K562 (cell line): ENCODE data around the gene PJA1. TPM values are rescaled to one million over a fixed set of nuclear protein-coding genes. Genes with fewer than 3 reads are reported as not detected.

Experiments used
- ATAC-seq: fragments of 200-7000 bp; cut with Tn5 transposase; 3 replicates; pipeline ENCODE4 v1.9.1; 2020; ENCODE audit warnings: moderate library complexity
- BruUV-seq: library from RNA; stranded (reverse); fragments of 400-500 nt; replicated peaks from 2 replicates; lab custom pipeline; 2021; lab: Mats Ljungman, UMichigan
- CTCF ChIA-PET: fragments of 300-600 bp; formaldehyde crosslinking; extraction: SDS; loops from one replicate; lab custom pipeline; 2021; ENCODE audit warnings: low intra/inter-chr PET ratio; lab: Yijun Ruan, JAX
- POLR2A ChIA-PET: fragments of 300-600, 350-650 bp; sonication (Branson Sonifier 250); formaldehyde crosslinking; extraction: SDS; loops from one replicate; lab custom pipeline; 2021; ENCODE audit warnings: antibody characterized with exemption, inconsistent platforms; lab: Yijun Ruan, JAX
- DNase-seq, 4 experiments: peaks; one replicate each; pipeline versions ENCODE4 v3.0.0 to v3.0.0-alpha.2; 2011 to 2018; ENCODE audit warnings: low spot score in 3 of 4, mixed read lengths in 3 of 4; ENCODE audit errors: extremely low read depth in 1 of 4
- FAIRE-seq: peaks from 2 replicates; lab custom pipeline; 2011; peaks lifted over from hg19 to GRCh38; lab: Jason Lieb, UNC
- H2AFZ ChIP-seq: 2 replicates; pipeline ENCODE4 v1.6.0; 2011; ENCODE audit warnings: low read depth, low read length, control low read depth, inconsistent platforms
- H3K27ac ChIP-seq: fragments of 200-600 bp; 3 replicates; pipeline ENCODE4 v1.8.0; 2011; ENCODE audit warnings: low read depth, mild to moderate bottlenecking, control low read depth, inconsistent platforms, low read length, moderate library complexity, mixed read lengths; ENCODE audit errors: extremely low read depth
- H3K27me3 ChIP-seq, 2 experiments: fragments of 300-600 bp in 1 of 2; 2 replicates in 1 of 2; 3 replicates in 1 of 2; pipeline versions ENCODE4 v1.6.0 to v1.8.0; 2011; ENCODE audit warnings: inconsistent platforms in 2 of 2, low read length in 2 of 2, mild to moderate bottlenecking in 1 of 2, mixed read lengths in 1 of 2, moderate library complexity in 1 of 2; ENCODE audit not compliant: control insufficient read depth in 2 of 2, insufficient read depth in 2 of 2
- H3K36me3 ChIP-seq: fragments of 300-600 bp; 3 replicates; pipeline ENCODE4 v1.8.0; 2011; ENCODE audit warnings: mild to moderate bottlenecking, low read length, inconsistent platforms; ENCODE audit not compliant: control insufficient read depth, insufficient read depth
- H3K4me1 ChIP-seq, 2 experiments: fragments of 200-600 bp in 1 of 2; replicated peaks in 1 of 2; 2 replicates in 1 of 2; 3 replicates in 1 of 2; pipeline versions ENCODE4 v1.5.1 to v1.8.0; 2011; ENCODE audit warnings: inconsistent platforms in 2 of 2, low read length in 2 of 2, mild to moderate bottlenecking in 1 of 2, mixed read lengths in 1 of 2, moderate library complexity in 1 of 2; ENCODE audit not compliant: control insufficient read depth in 2 of 2, insufficient read depth in 2 of 2
- H3K4me2 ChIP-seq: 2 replicates; pipeline ENCODE4 v1.6.1; 2011; ENCODE audit warnings: low read length, control low read depth, inconsistent platforms, mixed read lengths; ENCODE audit not compliant: insufficient read depth
- H3K4me3 ChIP-seq: fragments of 200-600 bp; sonication (generic), shearing (Covaris generic); 2 replicates; pipeline ENCODE4 v1.5.1; 2016; ENCODE audit warnings: control low read depth, inconsistent platforms
- H3K79me2 ChIP-seq: fragments of 200-600 bp; 3 replicates; pipeline ENCODE4 v1.8.0; 2011; ENCODE audit warnings: low read length, inconsistent platforms; ENCODE audit not compliant: control insufficient read depth, insufficient read depth
- H3K9ac ChIP-seq, 2 experiments: 2 replicates each; pipeline versions ENCODE4 v1.6.0 to v1.6.1; 2011; ENCODE audit warnings: low read depth in 2 of 2, low read length in 2 of 2, control low read depth in 1 of 2, inconsistent platforms in 1 of 2, mild to moderate bottlenecking in 1 of 2, mixed read lengths in 1 of 2; ENCODE audit not compliant: insufficient read depth in 1 of 2
- H3K9me1 ChIP-seq: one replicate; pipeline ENCODE4 v1.6.0; 2011; ENCODE audit warnings: inconsistent platforms, mild to moderate bottlenecking, low read length, moderate library complexity; ENCODE audit not compliant: control insufficient read depth, insufficient read depth
- H3K9me3 ChIP-seq: replicated peaks from 2 replicates; pipeline ENCODE4 v1.5.1; 2011; ENCODE audit warnings: low read depth, low read length, inconsistent platforms; ENCODE audit not compliant: control insufficient read depth, insufficient read depth
- H4K20me1 ChIP-seq: replicated peaks from 2 replicates; pipeline ENCODE4 v1.6.1; 2011; ENCODE audit warnings: low read length, inconsistent platforms, mixed read lengths; ENCODE audit not compliant: control insufficient read depth, insufficient read depth
- ARID1B ChIP-seq: fragments of 450-650 bp; IDR thresholded peaks from 2 replicates; pipeline ENCODE4 v1.6.1; 2016; ENCODE audit warnings: antibody characterized with exemption, mild to moderate bottlenecking, inconsistent platforms
- CHAMP1 ChIP-seq: fragments of 450-650 bp; IDR thresholded peaks from 2 replicates; pipeline ENCODE4 v1.6.1; 2016; ENCODE audit warnings: mild to moderate bottlenecking
- HNRNPL ChIP-seq: fragments of 200-400 bp; formaldehyde crosslinking; IDR thresholded peaks from 2 replicates; pipeline ENCODE4 v1.6.1; 2017; ENCODE audit warnings: low read depth, mild to moderate bottlenecking, low read length
- RBBP5 ChIP-seq: fragments of 200-600 bp; sonication (generic); IDR thresholded peaks from 2 replicates; pipeline ENCODE4 v1.6.1; 2012; ENCODE audit warnings: borderline replicate concordance, mild to moderate bottlenecking, low read length, control low read depth, inconsistent platforms; ENCODE audit not compliant: insufficient read depth, poor library complexity, severe bottlenecking
- RBM14 ChIP-seq: fragments of 200-400 bp; formaldehyde crosslinking; IDR thresholded peaks from 2 replicates; pipeline ENCODE4 v1.6.1; 2018; ENCODE audit warnings: low read depth, mild to moderate bottlenecking, low read length, moderate library complexity, borderline replicate concordance; ENCODE audit not compliant: insufficient read depth
- UBTF ChIP-seq, 2 experiments: IDR thresholded peaks; 2 replicates each; pipeline ENCODE4 v1.6.1; 2012; ENCODE audit warnings: improper control_type of control experiment in 2 of 2, low read depth in 2 of 2, low read length in 2 of 2, borderline replicate concordance in 1 of 2
- ZBED1 ChIP-seq: IDR thresholded peaks from 2 replicates; pipeline ENCODE4 v1.6.1; 2014
- ZNF609 ChIP-seq: sonication (generic); formaldehyde crosslinking; IDR thresholded peaks from 2 replicates; pipeline ENCODE4 v1.8.1; 2023; ENCODE audit warnings: missing genetic modification reagents, mild to moderate bottlenecking, borderline replicate concordance
- WGBS: fragments of 100-300 bp; shearing (Covaris generic); methylation state at CpG from one replicate; pipeline ENCODE4 v1.1.6; 2016; ENCODE audit warnings: low coverage, mixed read lengths; ENCODE audit not compliant: insufficient coverage; ENCODE audit errors: missing lambda C conversion rate; 5-methylcytosine and 5-hydroxymethylcytosine counted together
- in situ Hi-C: fragments of 300-500 bp; cut with MboI; formaldehyde crosslinking; loops from 4 replicates; pipeline ENCODE4 v1.15.0; 2018; ENCODE audit warnings: inconsistent platforms, mixed read lengths
- intact Hi-C: fragments of 100-400 bp; cut with micrococcal nuclease; formaldehyde crosslinking; loops from 2 replicates; pipeline ENCODE4 v1.14.2; 2022
- polyA plus RNA-seq, 8 experiments: library from polyadenylated mRNA; depleted of rRNA in 4 of 8; stranded (reverse) in 5 of 8; unstranded in 3 of 8; fragments of >200 nt; fragmentation: Nextera tagmentation in 2 of 8; fragmentation: Illumina TruSeq in 1 of 8; extraction: Ambion mirVana in 2 of 8; extraction: Trizol in 1 of 8; gene quantifications; 2 replicates each; pipeline versions ENCODE4 v1.2.1 to v1.2.3, GENCODE V29; 2011 to 2014; ENCODE audit warnings: inconsistent platforms in 1 of 8, missing spikeins in 1 of 8
- total RNA-seq, 7 experiments: library from RNA; depleted of rRNA in 6 of 7; stranded (reverse); fragments of >200 nt in 6 of 7; fragmentation: Illumina TruSeq in 2 of 7; extraction: Trizol in 2 of 7; gene quantifications; 2 replicates each; pipeline versions ENCODE4 v1.2.1 to v1.2.3, GENCODE V29; 2011 to 2021; ENCODE audit warnings: low replicate concordance in 1 of 7

Gene PJA1
- total and polyA plus RNA-seq, 9 of the 15 experiments (the other 6 are each of a cell fraction or from before 2014, with no cell fraction given) = 1.6 to 6.0 (median 4.0) TPM

DNA sequence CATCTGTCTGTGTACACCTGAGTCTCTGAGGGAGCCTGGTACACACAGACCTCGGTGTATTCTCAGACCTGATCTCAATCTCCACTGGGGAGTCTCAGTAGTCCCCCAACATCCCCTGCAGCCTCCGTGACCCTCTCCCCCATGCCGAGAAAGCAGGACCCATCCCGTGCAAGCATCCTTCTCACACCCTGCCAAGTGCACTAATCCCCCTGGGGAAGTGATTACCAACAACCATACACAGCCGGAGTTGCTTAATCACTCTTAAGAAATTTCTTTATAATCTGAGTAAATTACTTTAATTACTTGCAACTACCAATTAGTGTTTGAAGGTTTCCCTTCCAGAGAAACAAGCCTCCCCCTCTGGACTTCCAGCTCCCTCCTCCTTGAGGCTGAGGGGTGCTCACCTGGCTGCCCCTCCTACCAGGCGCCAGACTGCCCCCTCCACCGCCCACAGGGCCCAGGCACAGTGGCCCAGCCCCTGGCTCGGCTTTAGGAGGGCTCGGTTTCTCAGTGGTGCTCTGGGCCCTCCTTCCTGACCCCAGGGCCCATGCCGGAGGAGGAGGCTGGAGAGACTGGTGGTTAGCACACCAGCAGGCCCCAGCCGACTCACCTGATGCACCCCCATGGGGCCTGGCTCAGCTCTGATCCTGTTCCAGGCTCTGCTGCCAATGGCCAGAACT, 43.8 kb downstream of the PJA1 start:
- no peak for FAIRE-seq
- no peaks in the 10 kb centered on the region for H4K20me1 ChIP-seq
- H3K27ac ChIP-seq = no peak overlapping the region
- no peaks in the 10 kb centered on the region for H3K36me3 ChIP-seq
- intact Hi-C loops (no loop called here), in situ Hi-C loops (no loop called here)
- no peak for ATAC-seq
- H3K4me3 ChIP-seq = no peak overlapping the region
- no TSS peak for BruUV-seq
- no peaks in the 10 kb centered on the region for H3K9me3 ChIP-seq
- POLR2A ChIA-PET = interaction anchor here (1.2 kb wide), 1 partner anchor 10 kb away, joined by 7 read pairs; no protein-coding TSS in a partner anchor
- no peak for DNase-seq
- no peaks in the 10 kb centered on the region for H3K79me2 ChIP-seq
- H2AFZ ChIP-seq = no peak overlapping the region
- 8% methylated on average over 6 of the region's 11 CpGs for whole genome bisulfite sequencing
- no peak overlapping the region for H3K4me2 ChIP-seq
- no peaks in the 10 kb centered on the region; a peak in 1 of 5 replicates for H3K27me3 ChIP-seq
- H3K4me1 ChIP-seq = no peaks in the 10 kb centered on the region
- CTCF ChIA-PET = no interaction called here
- H3K9ac ChIP-seq = no peak overlapping the region
- H3K9me1 ChIP-seq = no peaks in the 10 kb centered on the region
- no peak for TF ChIP-seq UBTF (IDR thresholded peaks at IDR 0.05; ENCODE audit: borderline replicate concordance in 1 of 2, low read depth in 2 of 2, low read length in 2 of 2)
- no peak for TF ChIP-seq HNRNPL
- TF ChIP-seq ARID1B = no peak
- TF ChIP-seq CHAMP1 = no peak
- TF ChIP-seq RBM14 = no peak
- no peak for TF ChIP-seq RBBP5
- no peak for TF ChIP-seq ZBED1
- TF ChIP-seq ZNF609 (CRISPR knock-in tag) = no peak
- TF ChIP-seq, all 486 proteins: peak for 0
